Suppressor macrophage treated with lipopolysaccharide for 4 hours (primary cell): ENCODE data around the gene JAGN1.
"Not testable (repeated sequence)": the region's sequence is repeated elsewhere in the genome, so short reads cannot be mapped to it uniquely, and the experiment has no call there.

Source experiments
- DNase-seq: peaks from one replicate; pipeline ENCODE4 v3.0.0-alpha.2; 2020

Gene JAGN1

DNA sequence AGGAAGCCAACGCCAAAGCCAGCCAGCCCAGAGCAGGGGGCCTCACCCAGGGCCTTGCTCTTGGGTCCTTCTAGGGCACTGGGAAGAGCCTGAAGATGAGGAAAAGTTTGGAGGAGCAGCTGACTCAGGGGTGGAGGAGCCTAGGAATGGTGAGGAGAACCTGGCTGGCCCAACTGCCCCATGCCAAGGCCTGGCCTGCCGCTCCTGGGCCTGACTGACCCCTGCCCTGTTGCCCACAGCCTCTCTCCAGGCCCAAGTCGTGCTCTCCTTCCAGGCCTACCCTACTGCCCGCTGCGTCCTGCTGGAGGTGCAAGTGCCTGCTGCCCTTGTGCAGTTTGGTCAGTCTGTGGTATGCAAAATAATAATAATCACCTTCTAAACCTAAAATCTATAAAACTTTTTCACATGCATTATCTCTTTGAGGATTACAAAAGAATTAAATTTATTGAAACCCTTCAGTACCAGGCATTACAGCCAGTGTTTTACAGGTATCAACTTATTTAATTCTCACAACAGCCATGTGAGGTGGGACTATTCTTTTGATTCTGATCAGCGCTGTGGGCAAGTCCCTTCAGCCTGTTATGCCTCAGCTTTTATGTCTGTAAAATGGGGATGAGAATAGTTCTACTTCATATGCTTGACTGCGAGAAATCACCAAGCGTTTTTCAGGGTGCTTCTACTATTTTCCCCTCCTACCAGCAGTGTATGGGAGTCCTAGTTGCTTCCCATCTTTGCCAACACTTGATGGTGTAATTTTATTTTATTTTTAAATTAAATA is 28.0 kb downstream of the JAGN1 start:
- DNase-seq, result no peak

DNA sequence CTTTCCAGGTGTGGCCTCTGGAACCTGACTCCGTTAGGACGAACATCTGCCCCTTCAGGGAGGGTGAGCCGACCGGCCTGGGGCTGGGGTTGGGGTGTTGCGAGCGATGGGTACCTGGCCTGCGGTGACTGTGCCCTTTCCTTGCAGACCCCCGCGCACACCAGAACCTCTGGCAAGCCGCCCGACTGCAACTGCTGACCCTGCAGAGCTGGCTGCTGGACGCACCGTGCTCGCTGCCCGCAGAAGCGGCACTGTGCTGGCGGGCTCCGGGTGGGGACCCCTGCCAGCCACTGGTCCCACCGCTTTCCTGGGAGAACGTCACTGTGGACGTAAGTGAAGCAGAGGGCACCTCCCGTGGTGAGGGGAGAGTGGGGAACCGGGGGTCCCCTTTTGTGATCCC is 37.7 kb downstream of the JAGN1 start:
- DNase-seq, result no peak

DNA sequence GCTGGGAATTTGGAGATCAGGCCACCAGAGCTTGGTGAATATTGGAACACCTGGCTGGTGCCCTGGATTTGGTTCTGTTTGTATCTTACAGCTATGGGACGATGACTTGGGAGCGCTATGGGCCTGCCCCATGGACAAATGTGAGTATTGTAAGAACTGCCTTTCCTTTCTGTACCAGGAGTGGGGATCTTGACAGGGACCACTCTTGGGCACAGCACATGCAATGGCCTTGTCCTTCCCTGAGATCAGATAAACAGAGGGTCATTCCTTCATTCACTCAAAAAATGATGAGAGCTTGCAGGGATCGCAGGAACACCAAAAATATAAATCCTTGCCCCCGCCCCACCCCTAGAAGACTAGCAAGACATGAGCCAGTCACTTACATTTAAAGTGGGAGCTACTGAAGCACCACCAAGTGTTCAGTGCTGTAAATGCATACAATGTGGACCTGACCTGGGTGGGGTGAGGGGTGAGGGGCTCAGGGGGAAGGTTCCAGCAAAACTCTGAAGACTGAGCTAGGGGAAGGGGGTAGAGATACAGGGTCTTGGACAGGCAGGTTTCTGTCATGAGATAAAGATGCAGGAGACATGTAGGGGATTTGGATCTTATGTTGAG is 40.5 kb downstream of the JAGN1 start:
- DNase-seq, result no peak

DNA sequence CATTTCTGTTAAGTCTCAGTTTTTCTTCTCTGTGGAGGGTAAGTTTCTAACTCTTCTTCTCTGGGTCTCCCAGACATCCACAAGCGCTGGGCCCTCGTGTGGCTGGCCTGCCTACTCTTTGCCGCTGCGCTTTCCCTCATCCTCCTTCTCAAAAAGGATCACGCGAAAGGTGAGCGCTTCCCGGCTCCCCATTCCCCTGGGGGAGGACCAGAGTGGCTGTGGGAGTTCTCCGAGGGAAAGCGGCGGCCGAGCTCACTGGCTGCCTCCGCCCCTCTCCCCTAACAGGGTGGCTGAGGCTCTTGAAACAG is 42.1 kb downstream of the JAGN1 start:
- no peak for DNase-seq

DNA sequence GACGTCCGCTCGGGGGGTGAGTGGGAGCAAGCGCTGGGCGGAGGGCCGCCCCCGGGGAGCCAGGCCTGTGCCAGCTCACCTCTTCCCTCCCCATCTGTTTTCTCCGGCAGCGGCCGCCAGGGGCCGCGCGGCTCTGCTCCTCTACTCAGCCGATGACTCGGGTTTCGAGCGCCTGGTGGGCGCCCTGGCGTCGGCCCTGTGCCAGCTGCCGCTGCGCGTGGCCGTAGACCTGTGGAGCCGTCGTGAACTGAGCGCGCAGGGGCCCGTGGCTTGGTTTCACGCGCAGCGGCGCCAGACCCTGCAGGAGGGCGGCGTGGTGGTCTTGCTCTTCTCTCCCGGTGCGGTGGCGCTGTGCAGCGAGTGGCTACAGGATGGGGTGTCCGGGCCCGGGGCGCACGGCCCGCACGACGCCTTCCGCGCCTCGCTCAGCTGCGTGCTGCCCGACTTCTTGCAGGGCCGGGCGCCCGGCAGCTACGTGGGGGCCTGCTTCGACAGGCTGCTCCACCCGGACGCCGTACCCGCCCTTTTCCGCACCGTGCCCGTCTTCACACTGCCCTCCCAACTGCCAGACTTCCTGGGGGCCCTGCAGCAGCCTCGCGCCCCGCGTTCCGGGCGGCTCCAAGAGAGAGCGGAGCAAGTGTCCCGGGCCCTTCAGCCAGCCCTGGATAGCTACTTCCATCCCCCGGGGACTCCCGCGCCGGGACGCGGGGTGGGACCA is 42.6 kb downstream of the JAGN1 start:
- DNase-seq, result peak; percentile 87

DNA sequence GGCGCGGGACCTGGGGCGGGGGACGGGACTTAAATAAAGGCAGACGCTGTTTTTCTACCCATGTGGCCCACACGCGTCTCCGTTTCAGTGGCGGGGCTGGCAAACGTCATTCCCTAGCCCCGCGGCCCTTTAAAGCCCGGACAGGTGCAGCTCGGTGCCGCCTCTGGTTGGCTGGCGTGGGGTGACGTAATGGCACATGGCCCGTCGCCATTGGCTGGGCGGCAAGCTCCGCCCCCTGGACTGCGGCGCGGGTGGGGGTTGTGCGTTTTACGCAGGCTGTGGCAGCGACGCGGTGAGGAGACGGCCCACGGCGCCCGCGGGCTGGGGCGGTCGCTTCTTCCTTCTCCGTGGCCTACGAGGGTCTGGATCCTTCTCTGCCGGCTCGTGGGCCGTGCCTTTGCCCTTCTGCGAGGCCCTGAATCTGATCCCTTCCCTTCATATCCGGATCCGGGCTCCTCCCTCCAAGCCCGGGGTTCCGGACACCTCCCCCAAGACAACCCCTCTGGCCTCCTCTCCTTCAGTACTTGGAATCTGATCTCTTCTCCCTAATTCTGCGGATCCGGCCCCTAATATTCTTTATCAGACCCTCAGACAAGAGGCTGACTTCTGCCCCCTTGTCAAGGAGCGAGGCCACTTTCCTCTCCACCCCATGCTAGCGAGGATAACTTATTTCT is 43.3 kb downstream of the JAGN1 start, which contains the start of gene CRELD1:
CRELD1 (plus strand) TSS at position 274 of the 674 bp plus-strand sequence. CDS start 605 bp downstream, outside the sequence.
- DNase-seq, result peak; percentile 98

DNA sequence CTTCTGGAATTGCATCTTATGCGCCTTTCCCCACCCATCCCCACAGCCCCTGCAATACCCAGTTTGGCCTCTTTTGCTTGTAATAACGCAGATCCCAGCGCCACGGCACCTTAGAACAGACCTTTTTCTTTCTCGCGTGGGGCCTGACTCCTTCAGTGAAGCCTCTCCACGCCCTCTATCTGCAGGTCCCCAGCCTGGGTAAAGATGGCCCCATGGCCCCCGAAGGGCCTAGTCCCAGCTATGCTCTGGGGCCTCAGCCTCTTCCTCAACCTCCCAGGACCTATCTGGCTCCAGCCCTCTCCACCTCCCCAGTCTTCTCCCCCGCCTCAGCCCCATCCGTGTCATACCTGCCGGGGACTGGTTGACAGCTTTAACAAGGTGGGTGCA is 43.8 kb downstream of the JAGN1 start:
- DNase-seq, result no peak

DNA sequence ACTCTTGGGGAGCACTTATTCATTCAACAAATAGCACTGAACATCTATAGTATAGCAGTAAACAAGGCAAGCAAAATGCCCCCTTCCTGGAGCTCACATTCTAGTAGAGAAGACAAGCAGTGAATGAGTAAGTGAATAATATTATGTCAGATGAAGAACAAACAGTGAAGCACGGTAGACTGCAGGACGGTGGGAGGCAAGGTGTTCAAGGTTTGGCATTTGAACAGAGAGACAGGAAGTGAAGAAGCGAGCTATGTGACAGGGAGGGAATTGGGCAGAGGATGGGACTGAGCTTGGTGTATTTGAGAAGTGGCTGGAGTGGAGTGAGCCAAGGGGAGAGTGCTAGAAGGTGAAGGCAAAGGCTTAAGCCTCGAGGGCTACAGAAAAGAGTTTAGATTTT is 44.6 kb downstream of the JAGN1 start:
- no peak for DNase-seq

DNA sequence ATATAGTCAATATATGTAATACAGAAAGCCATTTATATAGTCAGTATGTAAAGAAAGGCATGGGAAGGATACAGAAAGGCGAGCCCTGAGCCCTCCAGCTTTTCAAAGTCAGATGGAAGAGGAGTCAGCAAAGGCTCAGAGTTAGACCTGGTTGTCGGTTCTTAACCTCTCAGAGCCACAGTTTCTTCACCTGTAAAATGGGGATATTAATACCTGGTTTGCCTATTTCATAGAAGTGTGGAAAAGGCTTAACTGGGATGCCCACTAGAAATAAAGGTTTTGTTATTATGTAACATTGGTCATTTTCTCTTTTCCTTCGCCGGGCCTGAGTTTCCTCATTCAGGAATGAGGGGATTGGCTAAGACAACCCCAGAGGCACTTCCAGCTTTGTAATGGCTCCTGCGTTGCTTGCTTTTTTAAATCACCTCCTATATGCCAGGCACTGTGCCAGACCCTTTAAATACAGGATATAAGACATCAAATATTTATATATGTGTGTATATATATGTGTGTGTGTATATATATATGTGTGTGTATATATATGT is 45.6 kb downstream of the JAGN1 start:
- DNase-seq, result peak; percentile 53

DNA sequence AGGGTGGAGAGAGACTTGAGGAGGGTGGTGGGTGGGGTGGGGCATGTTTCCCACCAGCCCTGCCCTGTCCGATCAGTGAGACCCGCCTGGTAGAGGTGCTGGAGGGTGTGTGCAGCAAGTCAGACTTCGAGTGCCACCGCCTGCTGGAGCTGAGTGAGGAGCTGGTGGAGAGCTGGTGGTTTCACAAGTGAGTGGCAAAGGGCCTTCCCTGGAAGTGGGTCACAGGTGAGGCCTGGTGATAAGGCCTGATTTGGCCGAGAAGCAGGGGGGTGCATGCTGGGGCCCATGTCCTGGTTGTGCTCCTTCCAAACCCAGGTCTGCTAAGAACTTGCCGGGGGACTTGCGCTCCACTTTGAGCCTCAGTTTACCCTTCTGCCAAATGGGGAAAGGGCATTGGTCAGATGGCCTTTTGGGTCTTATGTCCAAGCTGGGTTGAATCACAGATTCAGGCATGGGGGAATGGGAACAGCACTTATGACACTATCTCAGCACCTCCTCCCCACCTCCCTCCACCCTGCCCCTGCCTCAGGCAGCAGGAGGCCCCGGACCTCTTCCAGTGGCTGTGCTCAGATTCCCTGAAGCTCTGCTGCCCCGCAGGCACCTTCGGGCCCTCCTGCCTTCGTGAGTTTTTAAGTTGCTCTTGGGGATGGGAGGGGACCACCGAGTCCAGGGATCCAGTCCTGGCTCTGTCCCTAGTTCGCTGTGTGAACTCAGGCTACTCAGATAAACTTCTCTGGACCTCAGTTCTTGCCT is 47.3 kb downstream of the JAGN1 start:
- no peak for DNase-seq

DNA sequence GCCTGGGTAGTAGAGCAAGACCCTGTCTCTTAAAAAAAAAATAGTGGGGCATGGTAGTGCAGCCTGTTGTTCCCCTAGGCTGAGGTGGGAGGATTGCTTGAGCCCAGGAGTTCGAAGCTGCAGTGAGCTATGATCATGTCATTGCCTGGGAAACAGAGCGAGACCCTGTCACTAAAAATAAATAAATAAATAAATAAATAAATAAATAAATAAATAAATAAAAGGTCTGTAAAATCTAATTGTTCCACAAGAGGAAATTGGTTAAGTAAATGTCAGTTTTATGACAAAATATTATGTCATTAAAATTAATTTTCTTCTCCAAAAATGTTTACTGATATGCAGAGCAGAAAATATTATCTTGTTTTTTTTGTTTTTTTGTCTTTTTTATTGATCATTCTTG is 48.6 kb downstream of the JAGN1 start:
- DNase-seq, result no peak

DNA sequence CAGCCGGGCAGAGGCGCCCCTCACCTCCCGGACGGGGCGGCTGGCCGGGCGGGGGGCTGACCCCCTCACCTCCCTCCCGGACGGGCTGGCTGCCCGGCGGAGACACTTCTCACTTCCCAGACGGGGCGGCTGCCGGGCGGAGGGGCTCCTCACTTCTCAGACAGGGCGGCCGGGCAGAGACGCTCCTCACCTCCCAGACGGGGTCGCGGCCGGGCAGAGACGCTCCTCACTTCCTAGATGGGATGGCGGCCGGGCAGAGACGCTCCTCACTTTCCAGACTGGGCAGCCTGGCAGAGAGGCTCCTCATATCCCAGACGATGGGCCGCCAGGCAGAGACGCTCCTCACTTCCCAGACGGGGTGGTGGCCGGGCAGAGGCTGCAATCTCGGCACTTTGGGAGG is 49.5 kb downstream of the JAGN1 start:
- not testable (repeated sequence) for DNase-seq

DNA sequence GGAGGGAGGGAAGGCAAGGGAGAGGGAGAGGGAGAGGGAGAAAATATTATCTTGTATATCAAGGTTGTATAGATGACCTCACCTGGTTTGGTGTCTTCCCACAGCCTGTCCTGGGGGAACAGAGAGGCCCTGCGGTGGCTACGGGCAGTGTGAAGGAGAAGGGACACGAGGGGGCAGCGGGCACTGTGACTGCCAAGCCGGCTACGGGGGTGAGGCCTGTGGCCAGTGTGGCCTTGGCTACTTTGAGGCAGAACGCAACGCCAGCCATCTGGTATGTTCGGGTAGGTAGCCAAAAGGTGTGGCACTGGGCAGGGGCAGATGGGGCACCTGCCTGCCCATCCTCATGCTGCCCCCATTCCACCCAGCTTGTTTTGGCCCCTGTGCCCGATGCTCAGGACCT is 50.3 kb downstream of the JAGN1 start:
- no peak for DNase-seq

DNA sequence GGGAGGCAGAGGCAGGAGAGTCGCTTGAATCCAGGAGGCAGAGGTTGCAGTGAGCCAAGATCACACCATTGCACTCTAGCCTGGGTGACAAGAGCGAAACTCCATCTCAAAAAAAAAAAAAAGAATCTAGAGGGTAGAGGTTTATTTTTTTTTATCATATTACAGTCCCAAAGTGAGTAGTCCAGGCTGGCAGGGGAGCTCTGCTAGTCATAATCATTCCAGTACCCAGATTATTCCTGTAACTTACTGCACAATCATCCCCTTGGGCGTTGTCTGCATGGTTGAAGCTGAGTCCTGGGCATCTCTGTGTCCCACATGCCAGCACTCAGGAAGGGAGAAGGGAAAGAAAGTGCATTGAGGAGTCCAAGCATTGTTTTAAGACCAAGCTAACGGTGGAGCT is 51.8 kb downstream of the JAGN1 start:
- DNase-seq, result no peak

DNA sequence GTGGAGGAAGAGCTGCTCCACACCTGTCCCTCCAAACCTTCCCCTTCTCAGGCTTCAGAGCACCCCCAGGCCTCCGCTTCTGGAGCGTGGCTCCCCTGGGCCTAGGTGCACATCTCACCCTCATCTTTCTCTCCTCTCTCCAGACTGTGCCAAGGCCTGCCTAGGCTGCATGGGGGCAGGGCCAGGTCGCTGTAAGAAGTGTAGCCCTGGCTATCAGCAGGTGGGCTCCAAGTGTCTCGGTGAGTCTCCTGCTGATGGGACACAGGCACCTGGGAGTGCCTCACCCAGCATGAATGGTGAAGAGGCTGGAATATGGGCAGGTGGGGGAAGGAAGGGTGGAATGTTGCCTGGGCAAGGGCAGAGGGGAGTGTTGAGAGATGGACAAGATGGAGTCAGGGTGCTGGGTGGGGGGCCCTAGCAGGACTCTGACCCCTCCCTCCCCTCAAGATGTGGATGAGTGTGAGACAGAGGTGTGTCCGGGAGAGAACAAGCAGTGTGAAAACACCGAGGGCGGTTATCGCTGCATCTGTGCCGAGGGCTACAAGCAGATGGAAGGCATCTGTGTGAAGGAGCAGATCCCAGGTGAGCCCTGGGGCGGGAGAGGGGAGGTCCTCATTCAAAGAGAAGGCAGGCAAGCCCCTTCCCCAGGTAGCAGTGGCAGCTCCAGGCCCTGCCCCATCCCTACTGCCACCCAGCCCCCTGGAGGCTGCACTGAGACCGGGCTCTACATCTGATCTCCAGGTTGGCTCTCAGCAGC is 52.7 kb downstream of the JAGN1 start:
- no peak for DNase-seq
